Activated T-cell treated with anti-CD3 and anti-CD28 coated beads, Interleukin-2, amount 50 U/mL, for 72 hours (primary cell): ENCODE measurements around the gene PPM1J. TPM values are rescaled to one million over a fixed set of nuclear protein-coding genes. Genes with fewer than 3 reads are reported as not detected.

Source experiments
- ATAC-seq, 2 donors: fragments of 150-1000 bp; cut with Tn5 transposase; replicated peaks in 1 of 2; 2 replicates each; pipeline ENCODE4 v1.10.0; 2021; ENCODE audit warnings: moderate library complexity in 2 of 2, mild to moderate bottlenecking in 1 of 2
- DNase-seq, 2 donors: peaks; one replicate each; pipeline ENCODE4 v3.0.0; 2021 to 2022; ENCODE audit warnings: mixed read lengths in 1 of 2
- H3K27ac Mint-ChIP-seq: one replicate; pipeline ENCODE4 v1.8.0; 2022; ENCODE audit warnings: mild to moderate bottlenecking, moderate library complexity, mixed read lengths
- H3K27me3 Mint-ChIP-seq: one replicate; pipeline ENCODE4 v1.8.0; 2022; ENCODE audit warnings: low read depth, mixed read lengths
- H3K36me3 Mint-ChIP-seq, 2 donors: one replicate each; pipeline ENCODE4 v1.8.0; 2022; ENCODE audit warnings: mixed read lengths in 2 of 2, mild to moderate bottlenecking in 1 of 2; ENCODE audit not compliant: insufficient read depth in 2 of 2
- H3K4me1 Mint-ChIP-seq: one replicate; pipeline ENCODE4 v1.8.0; 2022; ENCODE audit warnings: low read depth, mixed read lengths
- H3K4me3 Mint-ChIP-seq, 2 donors: one replicate each; pipeline ENCODE4 v1.8.0; 2022; ENCODE audit warnings: mild to moderate bottlenecking in 2 of 2, mixed read lengths in 2 of 2, moderate library complexity in 2 of 2
- H3K9me3 Mint-ChIP-seq, 2 donors: one replicate each; pipeline ENCODE4 v1.8.0; 2022; ENCODE audit warnings: mixed read lengths in 2 of 2
- total RNA-seq, 2 donors: library from RNA; stranded (reverse); gene quantifications; one replicate each; pipeline ENCODE4 v1.2.3, GENCODE V29; 2022

Gene PPM1J
- total RNA-seq, 2 donors from 2014 or later: 1.2 to 1.3 TPM

- Mint-ChIP-seq H3K4me1 (peaks cover 33% of the 10 kb centered on the region), H3K36me3 (peaks cover 12 to 64% of the 10 kb centered on the region in 2 donors), H3K27me3 (no peaks in the 10 kb centered on the region), H3K27ac (peak overlapping the region; percentile 96), H3K4me3 (peak overlapping the region in 1 of 2 donors; percentile 79), H3K9me3 (no peaks in the 10 kb centered on the region)
- ATAC-seq (peak; percentile 67 to 78), DNase-seq (no peak)
Observed at GRCh38 chr1:112666946-112667345, 48.2 kb downstream of the PPM1J start.

GRCh38 chr1:112665857-112666256 lies 49.3 kb downstream of the PPM1J start:
- Mint-ChIP-seq H3K4me1 (peaks cover 33% of the 10 kb centered on the region), H3K27ac (peak overlapping the region; percentile 15), H3K27me3 (no peaks in the 10 kb centered on the region), H3K9me3 (no peaks in the 10 kb centered on the region), H3K4me3 (no peak overlapping the region), H3K36me3 (peaks cover 15 to 65% of the 10 kb centered on the region in 2 donors)
- ATAC-seq (no peak), DNase-seq (no peak)

Other genes with a start within 250 kb of the PPM1J start
- gene WNT2B, start 206.4 kb downstream of the PPM1J start, total RNA-seq: under 1 TPM; 0.29 to 0.53 TPM
- gene ST7L, start 96.2 kb downstream of the PPM1J start, total RNA-seq: 10 to 100 TPM; 17.4 to 18.6 TPM
- 100 to 1,000 TPM; 216 to 228 TPM for gene CAPZA1, start 95.5 kb downstream of the PPM1J start, total RNA-seq
- 10 to 100 TPM; 76.8 to 80.8 TPM for gene MOV10, start 40.7 kb downstream of the PPM1J start, total RNA-seq
- gene RHOC, start 8.2 kb downstream of the PPM1J start, total RNA-seq: 10 to 100 TPM; 45.7 to 54.4 TPM
- gene SLC16A1, start 240.9 kb upstream of the PPM1J start, total RNA-seq: 10 to 100 TPM; 55.6 to 70.5 TPM